B cell (primary cell): ENCODE data around the gene DTNBP1. TPM values are rescaled to one million over a fixed set of nuclear protein-coding genes. Genes with fewer than 3 reads are reported as not detected.

Source experiments
- ATAC-seq: fragments of 200-7000 bp; cut with Tn5 transposase; one replicate; pipeline ENCODE4 v1.10.0; 2021; ENCODE audit warnings: low read depth, mild to moderate bottlenecking, moderate number of reproducible peaks, moderate library complexity
- CTCF ChIA-PET: fragments of 350-600 bp; sonication (Branson Sonifier 250); formaldehyde crosslinking; loops from one replicate; lab custom pipeline; 2021; ENCODE audit warnings: antibody characterized with exemption, inconsistent platforms; lab: Charles Lee
- POLR2A ChIA-PET: fragments of 350-600 bp; sonication (Branson Sonifier 250); formaldehyde crosslinking; loops from one replicate; lab custom pipeline; 2021; ENCODE audit warnings: antibody characterized with exemption; lab: Charles Lee
- DNase-seq: peaks from one replicate; pipeline ENCODE4 v3.0.0; 2013
- H2AFZ ChIP-seq: 2 replicates; pipeline ENCODE4 v1.6.1; 2012; ENCODE audit warnings: mild to moderate bottlenecking, low read depth, low read length; ENCODE audit not compliant: insufficient read depth, poor library complexity, severe bottlenecking
- H3K27ac ChIP-seq, 2 donors: 1 replicate in 1 of 2; 2 replicates in 1 of 2; pipeline ENCODE4 v1.5.1; 2012 to 2013; ENCODE audit warnings: low read length in 2 of 2, mild to moderate bottlenecking in 2 of 2, moderate library complexity in 1 of 2
- H3K27me3 ChIP-seq, 4 experiments: fragments of 200-600 bp in 1 of 4; sonication (generic) in 1 of 4; replicated peaks in 1 of 4; 1 replicate in 2 of 4; 2 replicates in 2 of 4; pipeline versions ENCODE4 v1.6.1 to v1.7.0; 2013 to 2016; ENCODE audit warnings: low read length in 3 of 4, mild to moderate bottlenecking in 2 of 4, mixed read lengths in 1 of 4, moderate library complexity in 1 of 4; ENCODE audit not compliant: insufficient read depth in 4 of 4, control insufficient read depth in 3 of 4; ENCODE audit errors: control extremely low read depth in 1 of 4
- H3K36me3 ChIP-seq, 2 experiments: replicated peaks in 1 of 2; 1 replicate in 1 of 2; 2 replicates in 1 of 2; pipeline versions ENCODE4 v1.6.1 to v1.7.1; 2013; ENCODE audit warnings: low read length in 1 of 2; ENCODE audit not compliant: insufficient read depth in 2 of 2, control insufficient read depth in 1 of 2; ENCODE audit errors: control extremely low read depth in 1 of 2, extremely low read depth in 1 of 2
- H3K4me1 ChIP-seq, 2 donors: fragments of 200-600 bp in 1 of 2; sonication (generic) in 1 of 2; 1 replicate in 1 of 2; 2 replicates in 1 of 2; pipeline versions ENCODE4 v1.5.1 to v1.6.1; 2013 to 2017; ENCODE audit warnings: low read length in 2 of 2; ENCODE audit not compliant: control insufficient read depth in 2 of 2, insufficient read depth in 2 of 2
- H3K4me2 ChIP-seq: replicated peaks from 2 replicates; pipeline ENCODE3; 2012; ENCODE audit warnings: mild to moderate bottlenecking, low read depth, low read length; ENCODE audit not compliant: poor library complexity, severe bottlenecking
- H3K4me3 ChIP-seq, 5 experiments: fragments of 200-600 bp in 1 of 5; sonication (generic) in 1 of 5; 1 replicate in 3 of 5; 2 replicates in 2 of 5; pipeline versions ENCODE4 v1.5.1 to v1.7.0; 2011 to 2016; ENCODE audit warnings: low read length in 4 of 5, mild to moderate bottlenecking in 4 of 5, low read depth in 2 of 5, control low read depth in 1 of 5, moderate library complexity in 1 of 5; ENCODE audit not compliant: insufficient read depth in 1 of 5; ENCODE audit errors: control extremely low read depth in 1 of 5, extremely low read depth in 1 of 5
- H3K79me2 ChIP-seq: fragments of 200-600 bp; sonication (generic); one replicate; pipeline ENCODE4 v1.6.0; 2016; ENCODE audit warnings: low read length; ENCODE audit not compliant: control insufficient read depth, insufficient read depth
- H3K9ac ChIP-seq: fragments of 200-600 bp; sonication (generic); 2 replicates; pipeline ENCODE4 v1.6.1; 2017; ENCODE audit warnings: mild to moderate bottlenecking, low read length, moderate library complexity
- H3K9me3 ChIP-seq, 3 donors: one replicate each; pipeline versions ENCODE4 v1.6.1 to v1.7.1; 2013; ENCODE audit warnings: low read length in 2 of 3; ENCODE audit not compliant: control insufficient read depth in 2 of 3, insufficient read depth in 1 of 3; ENCODE audit errors: control extremely low read depth in 1 of 3
- H4K20me1 ChIP-seq: 2 replicates; pipeline ENCODE4 v1.6.0; 2012; ENCODE audit warnings: mild to moderate bottlenecking, low read length; ENCODE audit not compliant: insufficient read depth, control insufficient read depth, poor library complexity, severe bottlenecking
- H3K27ac Mint-ChIP-seq: one replicate; pipeline ENCODE4 v1.8.0; 2021; ENCODE audit warnings: mixed read lengths
- H3K27me3 Mint-ChIP-seq: one replicate; pipeline ENCODE4 v1.8.0; 2021; ENCODE audit warnings: mixed read lengths
- H3K4me1 Mint-ChIP-seq: one replicate; pipeline ENCODE4 v1.8.0; 2021; ENCODE audit warnings: mixed read lengths
- H3K4me3 Mint-ChIP-seq: one replicate; pipeline ENCODE4 v1.8.0; 2021; ENCODE audit warnings: mixed read lengths
- H3K9me3 Mint-ChIP-seq: one replicate; pipeline ENCODE4 v1.8.0; 2022; ENCODE audit warnings: mixed read lengths; ENCODE audit not compliant: insufficient read depth
- EZH2 ChIP-seq: IDR thresholded peaks from 2 replicates; pipeline ENCODE4 v1.6.1; 2012; ENCODE audit warnings: borderline replicate concordance, low read depth, mild to moderate bottlenecking, moderate library complexity, low read length; ENCODE audit not compliant: insufficient read depth, poor library complexity, severe bottlenecking
- WGBS: methylation state at CpG from one replicate; pipeline ENCODE4 v1.1.5; 2013; ENCODE audit warnings: missing lambda C conversion rate; ENCODE audit not compliant: insufficient coverage; 5-methylcytosine and 5-hydroxymethylcytosine counted together
- intact Hi-C: fragments of 100-400 bp; cut with micrococcal nuclease; formaldehyde crosslinking; loops from one replicate; pipeline ENCODE4 v1.10.0; 2022
- polyA plus RNA-seq: library from polyadenylated mRNA; depleted of rRNA; stranded (reverse); fragments of >200 nt; gene quantifications from 2 replicates; pipeline ENCODE4 v1.2.3, GENCODE V29; 2012
- total RNA-seq, 2 donors: library from RNA; stranded (reverse); fragments of 120-200 nt in 1 of 2; gene quantifications; 1 replicate in 1 of 2; 2 replicates in 1 of 2; pipeline versions ENCODE4 v1.2.3 to v1.2.4, GENCODE V29; 2013 to 2022
- TF ChIP-seq, protein P1 (sequence below): fragments of 200-600 bp; IDR thresholded peaks from one replicate; pipeline ENCODE4 v1.8.0; 2022; ENCODE audit warnings: antibody characterized with exemption, mild to moderate bottlenecking

DTNBP1 gene
- total and polyA plus RNA-seq, 2 donors (not counting 1 experiment from before 2014, with no cell fraction given) = 31.4 to 73.0 TPM

DNA sequence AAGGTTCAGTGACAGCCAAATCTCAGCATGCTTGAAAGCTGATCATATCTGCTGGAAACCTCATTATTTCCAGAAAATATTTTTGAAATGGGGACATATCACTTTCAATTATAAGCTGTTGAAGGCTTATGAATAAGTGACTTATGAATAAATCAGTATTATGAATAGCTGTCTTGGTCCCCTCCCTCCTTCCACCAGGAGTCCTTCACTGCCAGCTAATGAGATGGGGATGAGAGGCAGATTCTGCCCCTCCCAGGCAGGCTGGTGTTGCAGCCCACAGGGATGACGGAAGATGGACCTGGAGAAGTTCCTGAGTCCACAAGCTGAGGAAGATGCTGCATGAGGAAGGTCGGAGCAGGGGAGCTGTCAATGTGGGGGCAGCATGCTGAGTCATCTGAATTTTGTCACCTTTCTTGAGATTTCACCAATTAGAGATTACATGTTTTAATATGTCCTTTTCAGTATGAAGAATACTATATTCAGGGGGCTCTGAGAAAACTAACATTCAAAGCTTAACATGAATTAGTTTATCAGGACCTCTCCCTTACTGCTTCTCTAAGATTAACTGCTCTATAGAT lies 112.2 kb downstream of the DTNBP1 start:
- Mint-ChIP-seq H3K27me3 (no peaks in the 10 kb centered on the region), H3K4me1 (peaks cover 57% of the 10 kb centered on the region), H3K9me3 (no peaks in the 10 kb centered on the region), H3K4me3 (peak overlapping the region; percentile 60), H3K27ac (peak overlapping the region; percentile 78)
- intact Hi-C loops = no loop called here
- WGBS = 100% methylated on average over 1 of the region's 2 CpGs
- H3K27ac ChIP-seq = no peak overlapping the region
- H4K20me1 ChIP-seq = peaks cover 6% of the 10 kb centered on the region
- H3K4me1 ChIP-seq = peaks cover 26 to 35% of the 10 kb centered on the region in 2 donors
- ChIA-PET CTCF (interaction anchor here (0.7 to 1.0 kb wide), 3 partner anchors 60 to 1456 kb away, joined by 3 read pairs; no protein-coding TSS in a partner anchor), POLR2A (interaction anchor here (0.6 kb wide), 1 partner anchor 766 kb away, joined by 3 read pairs; no protein-coding TSS in a partner anchor)
- TF ChIP-seq, protein P1, sequence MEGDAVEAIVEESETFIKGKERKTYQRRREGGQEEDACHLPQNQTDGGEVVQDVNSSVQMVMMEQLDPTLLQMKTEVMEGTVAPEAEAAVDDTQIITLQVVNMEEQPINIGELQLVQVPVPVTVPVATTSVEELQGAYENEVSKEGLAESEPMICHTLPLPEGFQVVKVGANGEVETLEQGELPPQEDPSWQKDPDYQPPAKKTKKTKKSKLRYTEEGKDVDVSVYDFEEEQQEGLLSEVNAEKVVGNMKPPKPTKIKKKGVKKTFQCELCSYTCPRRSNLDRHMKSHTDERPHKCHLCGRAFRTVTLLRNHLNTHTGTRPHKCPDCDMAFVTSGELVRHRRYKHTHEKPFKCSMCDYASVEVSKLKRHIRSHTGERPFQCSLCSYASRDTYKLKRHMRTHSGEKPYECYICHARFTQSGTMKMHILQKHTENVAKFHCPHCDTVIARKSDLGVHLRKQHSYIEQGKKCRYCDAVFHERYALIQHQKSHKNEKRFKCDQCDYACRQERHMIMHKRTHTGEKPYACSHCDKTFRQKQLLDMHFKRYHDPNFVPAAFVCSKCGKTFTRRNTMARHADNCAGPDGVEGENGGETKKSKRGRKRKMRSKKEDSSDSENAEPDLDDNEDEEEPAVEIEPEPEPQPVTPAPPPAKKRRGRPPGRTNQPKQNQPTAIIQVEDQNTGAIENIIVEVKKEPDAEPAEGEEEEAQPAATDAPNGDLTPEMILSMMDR = no peak
- TF ChIP-seq EZH2 = no peak
- no peak overlapping the region for H3K4me3 ChIP-seq
- no peaks in the 10 kb centered on the region for H3K27me3 ChIP-seq
- H2AFZ ChIP-seq = no peak overlapping the region
- H3K9ac ChIP-seq = no peak overlapping the region
- H3K4me2 ChIP-seq = peak overlapping the region; percentile 57
- DNase-seq (no peak), ATAC-seq (no peak)
- peaks cover 0 to 9% (median 0%) of the 10 kb centered on the region in 3 donors for H3K9me3 ChIP-seq
- H3K36me3 ChIP-seq = no peaks in the 10 kb centered on the region
- peaks cover 54% of the 10 kb centered on the region for H3K79me2 ChIP-seq

DNA sequence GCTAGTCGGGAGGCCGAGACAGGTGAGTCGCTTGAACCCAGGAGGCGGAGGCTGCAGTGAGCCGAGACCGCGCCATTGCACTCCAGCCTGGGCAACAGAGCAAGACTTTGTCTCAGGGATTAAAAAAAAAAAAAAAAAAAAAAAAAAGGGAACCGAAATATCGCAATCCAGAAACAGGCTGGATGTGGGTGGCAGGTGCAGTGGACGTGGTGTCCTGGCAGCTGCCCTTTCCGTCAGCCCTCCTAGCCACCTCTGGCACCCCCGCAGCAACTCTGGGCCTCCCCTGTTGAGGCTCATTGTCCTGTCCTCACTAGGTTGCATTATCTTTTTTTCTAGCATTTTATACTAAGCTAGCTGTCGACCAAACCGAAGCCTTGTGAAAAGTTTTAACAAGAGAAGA lies 113.5 kb downstream of the DTNBP1 start:
- no peaks in the 10 kb centered on the region for H3K27me3 Mint-ChIP-seq
- peak; percentile 32 for ATAC-seq
- Histone ChIP-seq H3K4me1 (peaks cover 26 to 35% of the 10 kb centered on the region in 2 donors), H3K9ac (no peak overlapping the region), H3K27me3 (no peaks in the 10 kb centered on the region), H3K79me2 (peaks cover 56% of the 10 kb centered on the region), H3K9me3 (peaks cover 0 to 10% (median 4%) of the 10 kb centered on the region in 3 donors), H2AFZ (no peak overlapping the region), H4K20me1 (peaks cover 6% of the 10 kb centered on the region), H3K4me3 (no peak overlapping the region), H3K4me2 (no peak overlapping the region), H3K36me3 (no peaks in the 10 kb centered on the region), H3K27ac (no peak overlapping the region)
- ChIA-PET CTCF (interaction anchor here (0.7 to 1.0 kb wide), 2 partner anchors 59 to 99 kb away, joined by 3 to 4 read pairs; no protein-coding TSS in a partner anchor), POLR2A (no interaction called here)
- intact Hi-C loops = no loop called here
- peak overlapping the region; percentile 46 for H3K27ac Mint-ChIP-seq
- WGBS = 59% methylated on average over 6 of the region's 14 CpGs
- peaks cover 49% of the 10 kb centered on the region for H3K4me1 Mint-ChIP-seq
- TF ChIP-seq, protein P1 = no peak
- no peak for TF ChIP-seq EZH2
- no peak for DNase-seq
- H3K9me3 Mint-ChIP-seq = no peaks in the 10 kb centered on the region
- H3K4me3 Mint-ChIP-seq = no peak overlapping the region
